ENCODE measurements around the gene ERG.

Gene ERG

DNA sequence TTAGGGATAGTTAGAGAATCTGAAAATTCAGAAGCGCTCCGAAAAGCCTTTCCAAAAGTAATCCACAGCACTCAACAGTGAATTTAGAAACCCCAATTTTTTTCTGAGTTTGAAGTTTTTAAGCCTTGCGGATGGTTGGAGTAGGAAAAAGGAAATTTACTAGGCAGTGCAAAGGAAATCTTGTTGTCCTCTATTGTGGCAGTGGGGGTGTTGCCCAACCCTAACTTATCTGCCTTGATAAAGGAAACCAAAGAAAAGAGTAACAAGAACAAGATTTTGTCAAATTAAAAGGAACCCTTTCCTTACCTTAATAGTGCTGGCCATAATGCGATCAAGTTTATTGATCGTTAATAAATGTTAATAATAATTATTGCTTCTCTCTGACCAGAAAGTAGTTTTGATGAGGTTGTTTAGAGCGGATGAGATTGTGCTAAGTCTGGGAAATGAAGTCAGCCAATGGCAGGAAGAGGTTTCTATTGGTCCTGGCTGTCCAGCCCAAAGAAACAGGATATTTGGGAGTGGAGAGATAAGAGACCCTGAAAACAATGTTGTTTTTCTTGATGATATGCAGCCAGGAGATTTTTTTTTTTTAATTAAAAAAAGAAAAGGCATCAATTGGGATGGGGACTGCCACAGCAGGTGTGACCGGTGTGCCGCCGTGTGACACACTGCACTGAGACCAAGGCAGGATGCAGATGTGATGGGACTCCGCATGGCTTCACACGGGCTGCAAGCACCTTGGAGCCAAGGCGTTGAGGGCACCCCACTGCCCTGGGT lies at the start of gene ERG:
ERG (minus strand) TSS at position 421 of the 777 bp plus-strand sequence; CDS start at position 324, 97 bp downstream.
- no peak for DNase-seq (ENCODE audit: low read depth)

GRCh38 chr21:38544661-38545060 lies 46.4 kb upstream of the ERG start:
- peak; percentile 51 for DNase-seq (ENCODE audit: low read depth)

GRCh38 chr21:38542263-38542662 lies 44.0 kb upstream of the ERG start:
- DNase-seq (ENCODE audit: low read depth) = no peak

DNA sequence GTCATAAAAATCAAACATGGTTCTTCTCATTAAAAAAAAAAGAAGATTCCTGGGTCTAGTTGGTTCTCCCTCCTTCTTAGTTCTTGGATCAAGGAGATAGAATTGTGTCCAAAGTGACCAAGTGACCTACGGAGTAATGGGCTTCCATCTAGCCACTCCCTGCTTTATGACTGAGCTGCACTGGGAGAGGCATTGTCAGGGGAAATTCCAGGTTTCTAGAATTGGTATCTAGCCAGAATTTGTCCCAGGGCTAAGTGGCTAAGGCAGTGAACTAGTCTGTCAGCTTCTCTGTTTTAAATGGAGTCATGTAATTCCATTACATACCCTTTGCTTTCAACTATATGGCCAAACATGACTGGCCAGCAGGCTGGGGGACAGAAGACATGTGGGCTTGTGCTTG lies 40.1 kb upstream of the ERG start:
- DNase-seq (ENCODE audit: low read depth) = no peak

- no peak for DNase-seq (ENCODE audit: low read depth)
Observed at GRCh38 chr21:38534591-38534990, 36.3 kb upstream of the ERG start.

GRCh38 chr21:38533887-38534286 lies 35.6 kb upstream of the ERG start:
- no peak for DNase-seq (ENCODE audit: low read depth)

- no peak for DNase-seq (ENCODE audit: low read depth)
Observed at GRCh38 chr21:38531591-38531990, 33.3 kb upstream of the ERG start.

GRCh38 chr21:38531039-38531541 lies 32.8 kb upstream of the ERG start:
- DNase-seq (ENCODE audit: low read depth) = no peak

- DNase-seq (ENCODE audit: low read depth) = no peak
Observed at GRCh38 chr21:38527737-38528136, 29.5 kb upstream of the ERG start.

DNA sequence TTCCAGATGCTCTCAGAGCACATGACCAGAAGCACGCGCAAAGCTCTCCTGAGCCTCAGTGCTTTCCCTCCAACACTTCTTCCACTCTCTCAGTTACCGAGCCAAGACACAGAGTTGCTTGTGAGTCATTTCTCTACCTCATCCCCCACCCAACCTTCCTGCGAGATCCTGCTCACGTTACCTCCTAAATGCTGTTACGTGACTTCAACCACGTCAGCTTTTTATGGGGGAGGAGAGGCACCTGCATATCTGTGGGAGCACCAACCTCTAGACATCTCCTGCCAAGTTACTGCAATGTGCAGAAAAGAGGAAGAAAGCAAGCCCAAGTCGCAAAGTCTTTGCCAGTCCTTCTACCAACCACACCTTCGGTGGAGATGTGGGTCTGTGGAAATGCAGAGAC lies 27.2 kb upstream of the ERG start:
- no peak for DNase-seq (ENCODE audit: low read depth)

GRCh38 chr21:38524168-38525153 lies 26.2 kb upstream of the ERG start:
- no peak for DNase-seq (ENCODE audit: low read depth)

GRCh38 chr21:38520511-38520910 lies 22.2 kb upstream of the ERG start:
- no peak for DNase-seq (ENCODE audit: low read depth)

GRCh38 chr21:38511662-38512243 lies 13.5 kb upstream of the ERG start:
- DNase-seq (ENCODE audit: low read depth) = no peak

- no peak for DNase-seq (ENCODE audit: low read depth)
Observed at GRCh38 chr21:38511198-38511597, 12.9 kb upstream of the ERG start.

DNA sequence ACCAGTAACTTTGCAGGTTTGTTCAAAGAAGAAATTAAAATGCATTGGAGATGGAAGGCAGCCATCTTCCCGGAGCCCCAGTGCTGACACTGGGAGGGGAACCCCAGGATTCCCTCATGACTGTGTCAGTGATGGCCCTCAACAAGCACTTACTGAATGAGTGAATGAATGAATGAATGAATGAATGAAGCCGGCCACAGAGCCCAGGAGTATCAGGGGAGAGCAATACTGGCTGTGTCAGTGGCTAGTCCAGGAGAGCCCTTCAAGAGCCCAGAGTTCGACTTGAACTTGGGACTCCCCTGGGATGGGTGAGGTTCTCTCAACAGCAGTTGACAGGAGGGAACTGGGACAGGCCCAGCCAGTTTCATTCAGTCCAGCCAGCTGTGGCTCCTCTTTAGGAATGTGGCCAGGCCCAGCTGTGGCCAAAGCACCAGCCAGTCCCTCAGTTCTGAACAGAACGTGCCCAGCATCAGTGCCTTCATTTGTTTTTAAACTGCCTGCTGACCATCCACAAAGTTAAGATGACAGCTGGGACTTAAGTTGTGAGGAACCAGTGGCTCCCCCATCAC lies 9.2 kb upstream of the ERG start:
- DNase-seq (ENCODE audit: low read depth) = no peak

- DNase-seq (ENCODE audit: low read depth) = no peak
Observed at GRCh38 chr21:38506661-38507281, 8.5 kb upstream of the ERG start.

GRCh38 chr21:38505654-38506523 lies 7.6 kb upstream of the ERG start:
- DNase-seq (ENCODE audit: low read depth) = peak; percentile 70

GRCh38 chr21:38504066-38504465 lies 5.8 kb upstream of the ERG start:
- DNase-seq (ENCODE audit: low read depth) = no peak

- DNase-seq (ENCODE audit: low read depth) = peak; percentile 66
Observed at GRCh38 chr21:38503583-38503982, 5.3 kb upstream of the ERG start.

DNA sequence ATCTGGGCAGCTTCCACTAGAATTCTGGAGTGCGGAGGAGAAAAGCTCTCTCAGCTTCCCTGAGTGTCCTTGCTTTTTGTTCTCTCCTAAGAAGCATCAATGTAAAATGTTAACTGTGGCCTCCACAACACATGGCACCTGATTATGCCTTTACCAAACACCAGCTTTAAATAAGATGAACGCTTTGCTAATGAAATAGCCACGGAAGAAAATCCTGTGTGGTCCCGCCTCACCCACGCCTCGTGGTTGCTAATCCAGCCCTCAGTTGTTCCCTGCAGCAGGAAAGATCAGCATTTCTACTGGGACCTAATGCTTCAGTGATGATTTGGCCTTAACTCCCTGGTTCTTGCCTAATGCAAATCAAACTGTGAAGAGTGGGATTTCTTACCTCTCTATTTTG lies 1.8 kb upstream of the ERG start:
- DNase-seq (ENCODE audit: low read depth) = no peak

- no peak for DNase-seq (ENCODE audit: low read depth)
Observed at GRCh38 chr21:38499296-38499695, 1.0 kb upstream of the ERG start.
